Ascending aorta (tissue), 2 donors: ENCODE measurements around the gene LAPTM5. TPM values are rescaled to one million over a fixed set of nuclear protein-coding genes. Genes with fewer than 3 reads are reported as not detected.

Experiments
- DNase-seq, 2 donors: peaks; one replicate each; pipeline ENCODE4 v3.0.0-alpha.2; 2019; ENCODE audit warnings: low spot score in 2 of 2
- H3K27ac ChIP-seq, 2 donors: fragments of 200-600 bp; sonication (generic); one replicate each; pipeline ENCODE4 v1.5.1; 2016 to 2017; ENCODE audit warnings: mild to moderate bottlenecking in 1 of 2
- H3K27me3 ChIP-seq: fragments of 200-600 bp; sonication (generic); one replicate; pipeline ENCODE4 v1.5.1; 2017
- H3K36me3 ChIP-seq, 2 donors: fragments of 200-600 bp; sonication (generic); one replicate each; pipeline ENCODE4 v1.5.1; 2016
- H3K4me1 ChIP-seq, 2 donors: fragments of 200-600 bp; sonication (generic); one replicate each; pipeline ENCODE4 v1.5.1; 2016 to 2017; ENCODE audit warnings: mild to moderate bottlenecking in 1 of 2
- H3K4me3 ChIP-seq, 2 donors: fragments of 200-600 bp; sonication (generic); one replicate each; pipeline ENCODE4 v1.5.1; 2016 to 2017; ENCODE audit warnings: mild to moderate bottlenecking in 1 of 2
- H3K9me3 ChIP-seq, 2 donors: fragments of 200-600 bp; sonication (generic); one replicate each; pipeline ENCODE4 v1.5.1; 2016
- intact Hi-C: fragments of 100-400 bp; cut with DNase I; formaldehyde crosslinking; loops from one replicate; pipeline ENCODE4 v1.15.1; 2023
- total RNA-seq: library from RNA; depleted of rRNA; stranded (reverse); fragments of >200 nt; gene quantifications from one replicate; pipeline ENCODE4 v1.1.0, GENCODE V29; 2016
- TF ChIP-seq, protein P1 (sequence below), 3 experiments: fragments of 200-600 bp in 2 of 3; fragments of 450-650 bp in 1 of 3; sonication (generic) in 2 of 3; IDR thresholded peaks; one replicate each; pipeline ENCODE4 v1.5.1; 2016 to 2019; ENCODE audit warnings: antibody characterized with exemption in 3 of 3, mild to moderate bottlenecking in 1 of 3, moderate library complexity in 1 of 3

LAPTM5 gene
- total RNA-seq, 1 donor from 2014 or later, result 56.1 TPM

DNA sequence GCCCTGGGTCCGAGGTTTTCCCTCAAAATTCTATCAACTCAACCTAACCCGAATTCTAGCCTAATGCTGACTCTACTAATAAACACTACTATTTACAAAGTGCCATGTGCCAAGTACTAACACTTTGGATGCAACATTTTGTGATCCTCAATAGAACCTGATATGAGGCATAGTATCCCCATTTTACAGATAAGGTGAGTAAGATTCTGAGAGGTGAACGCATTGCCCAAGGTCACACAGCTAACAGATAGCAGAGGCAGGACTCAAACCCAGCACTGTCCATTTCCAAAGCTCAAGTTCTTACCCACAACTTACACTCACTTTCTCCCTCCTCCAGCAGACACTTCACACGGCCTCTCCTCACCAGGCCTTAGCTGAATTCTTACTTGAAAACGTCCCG is 46.0 kb upstream of the LAPTM5 start:
- no peak for DNase-seq

DNA sequence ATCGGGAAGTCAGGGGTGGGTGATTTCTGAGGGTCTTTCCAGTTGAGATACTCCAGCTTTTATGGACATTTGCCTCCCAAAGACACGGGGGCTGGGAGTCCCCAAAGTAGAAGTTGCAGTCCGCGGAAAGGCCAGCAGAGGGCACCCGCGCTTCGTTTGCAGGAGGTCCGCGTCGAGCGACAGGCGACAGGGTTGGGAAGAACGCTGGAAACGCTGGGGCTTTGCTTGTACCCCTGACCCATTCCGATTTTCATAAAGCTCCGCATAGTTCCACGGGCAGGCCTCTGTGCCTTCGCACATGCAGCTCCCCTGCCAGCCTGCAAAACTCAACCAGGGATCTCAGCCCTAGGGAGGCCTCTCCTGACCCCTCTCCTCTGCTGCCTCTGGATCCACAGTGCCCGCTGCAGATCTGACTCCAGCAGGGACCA is 44.2 kb upstream of the LAPTM5 start:
- Histone ChIP-seq H3K4me1 (no peaks in the 10 kb centered on the region), H3K27ac (no peak overlapping the region), H3K9me3 (no peaks in the 10 kb centered on the region), H3K4me3 (peak overlapping the region in 1 of 2 donors; percentile 38), H3K36me3 (no peaks in the 10 kb centered on the region), H3K27me3 (no peaks in the 10 kb centered on the region)
- peak in 1 of 2 donors; percentile 89 for DNase-seq
- TF ChIP-seq, protein P1, sequence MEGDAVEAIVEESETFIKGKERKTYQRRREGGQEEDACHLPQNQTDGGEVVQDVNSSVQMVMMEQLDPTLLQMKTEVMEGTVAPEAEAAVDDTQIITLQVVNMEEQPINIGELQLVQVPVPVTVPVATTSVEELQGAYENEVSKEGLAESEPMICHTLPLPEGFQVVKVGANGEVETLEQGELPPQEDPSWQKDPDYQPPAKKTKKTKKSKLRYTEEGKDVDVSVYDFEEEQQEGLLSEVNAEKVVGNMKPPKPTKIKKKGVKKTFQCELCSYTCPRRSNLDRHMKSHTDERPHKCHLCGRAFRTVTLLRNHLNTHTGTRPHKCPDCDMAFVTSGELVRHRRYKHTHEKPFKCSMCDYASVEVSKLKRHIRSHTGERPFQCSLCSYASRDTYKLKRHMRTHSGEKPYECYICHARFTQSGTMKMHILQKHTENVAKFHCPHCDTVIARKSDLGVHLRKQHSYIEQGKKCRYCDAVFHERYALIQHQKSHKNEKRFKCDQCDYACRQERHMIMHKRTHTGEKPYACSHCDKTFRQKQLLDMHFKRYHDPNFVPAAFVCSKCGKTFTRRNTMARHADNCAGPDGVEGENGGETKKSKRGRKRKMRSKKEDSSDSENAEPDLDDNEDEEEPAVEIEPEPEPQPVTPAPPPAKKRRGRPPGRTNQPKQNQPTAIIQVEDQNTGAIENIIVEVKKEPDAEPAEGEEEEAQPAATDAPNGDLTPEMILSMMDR (IDR thresholded peaks at IDR 0.05), result peak; percentile 94 to 98 (median 95)
- intact Hi-C loops, result loop anchor here (1.0 kb wide), 2 partner anchors 19 to 110 kb away; no protein-coding TSS in a partner anchor

More for the DNA sequence above, 46.0 kb upstream of the LAPTM5 start:
- Histone ChIP-seq H3K27ac (no peak overlapping the region), H3K4me1 (no peaks in the 10 kb centered on the region), H3K36me3 (no peaks in the 10 kb centered on the region), H3K9me3 (no peaks in the 10 kb centered on the region), H3K27me3 (no peaks in the 10 kb centered on the region), H3K4me3 (no peak overlapping the region)
- TF ChIP-seq, protein P1 (IDR thresholded peaks at IDR 0.05), result no peak
- intact Hi-C loops, result no loop called here

GRCh38 chr1:30799233-30799511 is 41.6 kb upstream of the LAPTM5 start:
- no peak overlapping the region for H3K27ac ChIP-seq
- no peaks in the 10 kb centered on the region for H3K27me3 ChIP-seq
- DNase-seq, result no peak
- no peaks in the 10 kb centered on the region for H3K4me1 ChIP-seq
- no peak overlapping the region for H3K4me3 ChIP-seq
- TF ChIP-seq, protein P1 (IDR thresholded peaks at IDR 0.05), result no peak
- H3K36me3 ChIP-seq, result no peaks in the 10 kb centered on the region
- no peaks in the 10 kb centered on the region for H3K9me3 ChIP-seq
- intact Hi-C loops, result no loop called here

DNA sequence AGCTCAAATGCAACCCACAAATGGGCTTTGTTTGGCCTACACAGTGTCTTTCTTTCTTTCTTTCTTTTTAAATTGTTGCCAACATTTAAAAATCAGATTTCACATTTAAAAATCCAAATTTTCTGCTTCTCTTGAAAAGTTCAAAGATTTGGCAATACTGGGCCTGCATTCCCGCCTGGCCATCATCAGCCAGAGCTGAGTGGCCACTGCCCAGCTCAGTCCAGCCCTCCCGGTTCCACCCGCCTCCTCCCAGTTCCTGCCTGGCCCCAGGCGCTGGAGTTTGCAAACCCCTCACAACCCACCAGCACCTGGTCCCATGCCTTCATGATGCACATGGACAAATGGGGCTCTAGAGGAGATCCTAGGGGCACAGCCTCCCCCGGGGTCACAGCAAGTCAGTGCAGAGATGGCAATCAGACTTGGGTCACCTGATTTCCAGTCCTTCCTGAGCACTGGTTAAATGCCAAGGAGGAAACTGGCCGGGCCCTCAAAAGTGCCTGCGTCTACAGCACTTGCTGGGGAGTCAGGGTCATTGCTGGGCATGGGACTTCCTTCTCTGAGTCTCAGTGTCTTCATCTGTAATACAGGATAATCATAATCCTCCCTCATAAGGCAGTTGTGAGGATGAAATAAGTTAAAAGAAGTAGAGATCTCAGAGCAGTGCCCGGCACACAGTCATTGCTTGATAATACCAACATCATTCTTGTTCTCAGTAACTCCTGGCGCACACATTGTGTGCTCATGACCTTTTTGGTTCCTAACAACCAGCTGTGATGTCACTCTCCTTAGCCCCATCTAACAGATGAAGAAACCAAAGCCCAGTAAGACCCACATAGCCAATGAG is 41.0 kb upstream of the LAPTM5 start:
- TF ChIP-seq, protein P1 (IDR thresholded peaks at IDR 0.05), result no peak
- Histone ChIP-seq H3K27me3 (no peaks in the 10 kb centered on the region), H3K36me3 (no peaks in the 10 kb centered on the region), H3K9me3 (no peaks in the 10 kb centered on the region), H3K4me3 (no peak overlapping the region), H3K4me1 (no peaks in the 10 kb centered on the region), H3K27ac (peak overlapping the region; percentile 16 to 21)
- no peak for DNase-seq
- intact Hi-C loops, result no loop called here

DNA sequence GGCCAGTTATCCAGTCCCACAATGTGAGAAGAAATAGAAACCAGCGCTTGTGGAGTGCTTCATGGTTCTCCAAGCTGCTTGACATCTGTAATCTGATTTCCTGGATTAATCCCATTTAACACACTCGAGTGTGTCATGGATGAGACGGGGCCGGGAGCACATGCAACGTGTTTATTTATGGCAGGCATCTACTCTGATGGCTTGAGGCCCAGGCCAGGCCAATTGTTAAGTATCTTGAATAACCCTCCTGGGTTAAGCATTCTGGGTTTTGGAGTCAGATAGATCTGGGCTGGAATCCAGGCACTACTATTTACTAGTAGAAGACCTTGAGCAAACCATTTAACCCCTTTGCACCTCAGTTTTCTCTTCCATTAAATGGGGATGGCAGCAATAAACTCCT is 37.5 kb upstream of the LAPTM5 start:
- H3K36me3 ChIP-seq, result no peaks in the 10 kb centered on the region
- H3K27me3 ChIP-seq, result no peaks in the 10 kb centered on the region
- DNase-seq, result no peak
- no peaks in the 10 kb centered on the region for H3K9me3 ChIP-seq
- H3K4me3 ChIP-seq, result no peak overlapping the region
- TF ChIP-seq, protein P1 (IDR thresholded peaks at IDR 0.05), result no peak
- H3K27ac ChIP-seq, result no peak overlapping the region
- no peaks in the 10 kb centered on the region for H3K4me1 ChIP-seq
- intact Hi-C loops, result no loop called here
